ENCODE results near the gene THUMPD2.
"Not testable (repeated sequence)": the region's sequence is repeated elsewhere in the genome, so short reads cannot be mapped to it uniquely, and the experiment has no call there.

The THUMPD2 gene, protein sequence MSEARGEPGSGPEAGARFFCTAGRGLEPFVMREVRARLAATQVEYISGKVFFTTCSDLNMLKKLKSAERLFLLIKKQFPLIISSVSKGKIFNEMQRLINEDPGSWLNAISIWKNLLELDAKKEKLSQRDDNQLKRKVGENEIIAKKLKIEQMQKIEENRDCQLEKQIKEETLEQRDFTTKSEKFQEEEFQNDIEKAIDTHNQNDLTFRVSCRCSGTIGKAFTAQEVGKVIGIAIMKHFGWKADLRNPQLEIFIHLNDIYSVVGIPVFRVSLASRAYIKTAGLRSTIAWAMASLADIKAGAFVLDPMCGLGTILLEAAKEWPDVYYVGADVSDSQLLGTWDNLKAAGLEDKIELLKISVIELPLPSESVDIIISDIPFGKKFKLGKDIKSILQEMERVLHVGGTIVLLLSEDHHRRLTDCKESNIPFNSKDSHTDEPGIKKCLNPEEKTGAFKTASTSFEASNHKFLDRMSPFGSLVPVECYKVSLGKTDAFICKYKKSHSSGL

DNA sequence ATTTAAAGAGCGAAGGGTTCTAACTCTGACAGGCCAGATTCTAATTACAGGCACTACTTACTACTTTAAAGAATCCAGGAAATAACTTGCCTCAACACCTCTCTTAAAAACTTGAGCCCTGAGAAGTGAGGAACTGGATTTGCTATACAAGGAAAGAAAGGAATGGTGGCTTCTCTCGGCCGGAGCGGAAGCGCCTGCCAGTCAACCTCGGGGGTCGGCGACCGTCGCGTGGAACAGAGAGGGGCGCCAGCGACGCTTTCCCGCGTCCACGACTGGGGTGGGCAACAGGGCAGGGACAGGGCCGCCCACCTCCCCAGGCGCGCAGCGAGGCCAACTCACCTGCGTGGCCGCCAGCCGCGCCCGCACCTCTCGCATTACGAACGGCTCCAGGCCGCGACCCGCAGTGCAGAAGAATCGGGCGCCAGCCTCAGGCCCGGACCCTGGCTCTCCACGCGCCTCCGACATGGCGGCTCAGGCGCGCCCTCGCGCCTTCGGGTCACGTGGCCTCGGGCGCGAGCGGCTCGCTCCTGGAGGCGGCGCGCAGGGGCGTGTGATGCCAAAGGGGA is at the start of gene THUMPD2:
Gene THUMPD2, minus strand, starts transcription at position 484 of the 566 bp plus-strand sequence. Its CDS starts 19 bp downstream, at position 465.
- in situ Hi-C loops (cut with HindIII; ENCODE audit: low sequenced_read_pairs) = no loop called here

DNA sequence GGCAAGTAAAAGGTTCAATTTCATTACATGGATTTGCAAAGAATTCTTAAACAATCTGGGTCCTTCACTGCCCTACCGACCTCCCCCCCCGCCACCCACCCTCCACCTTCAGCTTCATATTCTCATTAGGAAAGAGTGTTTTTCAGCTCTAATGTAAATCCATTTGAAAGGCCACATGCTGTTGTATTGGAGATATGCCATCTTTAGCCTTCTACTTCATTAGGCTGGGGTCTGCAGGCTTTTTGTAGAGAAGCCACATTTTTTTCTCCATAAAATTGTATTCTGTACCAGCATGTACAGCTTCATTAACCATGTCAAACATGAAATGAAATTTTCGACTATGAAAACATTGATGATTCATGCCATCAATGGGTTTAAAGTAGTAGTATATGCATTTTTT is 42.8 kb upstream of the THUMPD2 start:
- in situ Hi-C loops (cut with HindIII; ENCODE audit: low sequenced_read_pairs) = no loop called here

DNA sequence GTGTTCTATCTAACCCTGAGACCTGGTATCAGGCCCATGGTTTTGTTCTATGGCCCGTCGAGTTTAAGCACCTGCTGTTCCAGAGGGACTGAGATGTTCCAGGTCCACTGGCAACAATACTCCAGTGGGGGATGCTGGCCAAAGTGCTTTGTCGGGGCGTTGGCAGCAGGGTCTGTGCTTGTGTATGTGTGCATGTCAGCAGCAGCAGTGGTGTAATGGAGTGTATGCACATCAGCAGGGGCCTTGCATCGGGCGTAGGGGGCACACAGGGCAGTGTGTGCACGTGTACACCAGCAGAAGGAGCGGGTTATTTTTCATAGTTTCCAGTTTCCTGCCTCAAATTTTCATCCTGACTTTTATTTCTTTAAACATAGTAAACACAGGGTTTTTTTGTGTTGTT is 37.8 kb upstream of the THUMPD2 start:
- in situ Hi-C loops (cut with HindIII; ENCODE audit: low sequenced_read_pairs) = no loop called here

DNA sequence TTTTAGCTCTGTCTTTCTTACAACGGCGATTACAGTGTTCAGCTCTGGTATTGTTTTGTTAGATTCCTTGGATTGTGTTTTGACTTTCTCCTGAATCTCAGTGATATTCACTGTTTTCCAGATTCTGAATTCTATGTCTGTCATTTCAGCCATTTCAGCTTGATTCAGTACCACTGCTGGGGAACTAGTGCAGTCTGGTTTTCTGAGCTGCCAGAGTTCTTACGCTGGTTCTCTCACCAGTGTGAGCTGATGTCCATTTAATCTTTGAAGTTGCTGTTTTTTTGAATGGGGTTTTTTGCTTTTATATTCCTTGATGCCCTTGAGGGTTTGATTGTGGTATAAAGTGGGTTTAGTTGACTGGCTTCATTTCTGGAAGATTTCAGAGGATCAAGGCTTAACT is 37.4 kb upstream of the THUMPD2 start:
- in situ Hi-C loops (cut with HindIII; ENCODE audit: low sequenced_read_pairs) = no loop called here

DNA sequence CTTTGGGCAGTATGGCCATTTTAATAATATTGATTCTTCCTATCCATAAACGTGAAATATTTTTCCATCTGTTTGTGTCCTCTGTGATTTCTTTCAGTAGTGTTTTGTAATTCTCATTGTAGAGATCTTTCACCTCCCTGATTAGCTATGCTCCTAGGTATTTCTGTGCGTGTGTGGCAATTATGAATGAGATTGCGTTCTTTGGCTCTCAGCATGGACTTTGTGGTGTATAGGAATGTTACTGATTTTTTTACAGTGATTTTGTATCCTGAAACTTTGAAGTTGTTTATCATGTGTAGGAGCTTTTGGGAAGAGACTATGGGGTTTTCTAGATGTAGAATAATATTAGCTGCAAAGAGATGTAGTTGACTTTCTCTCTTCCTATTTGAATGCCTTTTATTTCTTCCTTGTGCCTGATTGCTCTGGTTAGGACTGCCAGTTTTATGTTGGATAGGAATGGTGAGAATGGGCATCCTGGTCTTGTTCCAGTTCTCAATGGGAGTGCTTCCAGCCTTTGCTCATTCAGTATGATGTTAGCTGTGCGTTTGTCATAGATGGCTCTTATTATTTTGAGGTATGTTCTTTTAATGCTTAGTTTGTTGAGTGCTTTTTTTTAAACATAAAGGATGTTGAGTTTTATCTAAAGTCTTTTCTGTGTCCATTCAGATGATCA is 27.0 kb upstream of the THUMPD2 start:
- in situ Hi-C loops (cut with HindIII; ENCODE audit: low sequenced_read_pairs) = no loop called here

DNA sequence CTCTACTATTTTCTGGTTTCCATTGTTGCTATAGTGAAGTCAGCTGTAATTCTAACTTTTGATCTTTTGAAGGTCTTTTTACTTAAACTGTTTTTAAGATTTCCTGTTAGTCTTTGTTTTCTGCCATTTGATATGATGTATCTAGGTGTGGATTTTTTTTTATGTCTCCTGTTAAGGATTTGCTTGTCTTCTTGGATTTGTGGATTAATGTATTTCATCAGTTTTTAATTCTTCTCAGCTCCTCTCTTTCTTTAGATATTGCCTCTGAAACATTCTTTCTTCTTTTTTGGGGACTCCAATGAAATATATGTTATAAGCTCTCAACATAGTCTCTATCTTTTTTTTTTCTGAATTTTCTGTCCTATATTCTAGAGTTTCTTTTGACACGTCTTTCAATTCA is 24.8 kb upstream of the THUMPD2 start:
- in situ Hi-C loops (cut with HindIII; ENCODE audit: low sequenced_read_pairs) = no loop called here

DNA sequence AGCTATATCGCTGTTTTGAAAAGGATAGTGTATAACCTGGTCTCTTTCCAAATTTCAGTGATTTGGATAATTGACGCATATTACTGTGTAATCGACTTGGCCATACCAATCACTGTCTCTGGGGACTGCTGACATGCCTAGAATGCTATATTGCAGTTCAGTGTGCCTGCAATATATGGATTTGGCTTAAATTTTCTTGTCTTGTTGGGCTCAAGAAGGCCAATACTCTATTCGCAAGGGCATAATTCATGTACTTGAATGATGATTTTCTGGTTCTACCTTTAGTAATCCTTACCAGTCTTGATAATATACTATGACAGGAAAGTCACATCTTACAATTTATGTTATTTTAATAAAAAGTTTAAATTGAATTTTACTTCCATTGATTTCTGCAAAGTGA is 21.7 kb upstream of the THUMPD2 start:
- in situ Hi-C loops (cut with HindIII; ENCODE audit: low sequenced_read_pairs) = no loop called here

DNA sequence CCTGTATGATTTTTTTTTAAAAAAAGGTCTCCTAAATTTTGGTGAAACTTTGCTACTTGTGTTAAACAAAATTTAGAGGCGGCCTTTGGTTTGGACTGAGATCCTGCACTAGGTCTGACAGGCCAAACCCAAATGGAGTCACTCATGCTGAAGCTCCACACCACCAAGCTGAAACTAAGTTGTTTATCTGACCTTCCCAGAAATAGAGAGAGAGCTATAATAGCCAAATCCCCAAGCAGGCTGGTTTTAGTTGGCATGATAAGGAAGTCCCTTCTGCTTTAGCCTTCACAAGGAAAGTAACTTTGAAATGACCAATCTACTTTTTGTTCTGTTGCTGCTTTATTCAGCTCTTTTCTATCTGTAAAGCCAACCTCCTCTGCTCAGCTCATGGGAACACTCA is 17.1 kb upstream of the THUMPD2 start:
- in situ Hi-C loops (cut with HindIII; ENCODE audit: low sequenced_read_pairs) = no loop called here

DNA sequence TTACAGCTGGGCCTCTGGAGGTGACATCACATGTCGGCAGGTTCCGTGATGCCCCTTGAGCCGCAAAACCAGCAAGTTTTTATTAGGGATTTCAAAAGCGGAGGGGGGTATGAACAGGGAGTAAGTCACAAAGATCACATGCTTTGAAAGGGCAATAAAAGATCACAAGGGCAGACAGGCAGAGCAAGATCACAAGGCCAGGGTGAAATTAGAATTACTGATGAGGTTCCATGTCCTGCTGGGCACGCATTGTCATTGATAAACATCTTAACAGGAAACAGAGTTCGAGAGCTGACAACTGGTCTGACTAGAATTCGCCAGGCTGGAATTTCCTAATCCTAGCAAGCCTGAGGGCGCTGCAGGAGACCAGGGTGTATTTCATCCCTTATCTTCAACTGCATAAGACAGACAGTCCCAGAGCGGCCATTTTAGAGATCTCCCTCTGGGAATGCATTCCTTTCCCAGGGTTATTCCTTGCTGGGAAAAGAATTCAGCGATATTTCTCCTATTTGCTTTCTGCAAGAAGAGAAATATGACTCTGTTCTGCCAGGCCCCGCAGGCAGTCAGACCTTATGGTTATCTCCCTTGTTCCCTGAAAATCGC is 11.3 kb upstream of the THUMPD2 start:
- in situ Hi-C loops (cut with HindIII; ENCODE audit: low sequenced_read_pairs) = not testable (repeated sequence)

DNA sequence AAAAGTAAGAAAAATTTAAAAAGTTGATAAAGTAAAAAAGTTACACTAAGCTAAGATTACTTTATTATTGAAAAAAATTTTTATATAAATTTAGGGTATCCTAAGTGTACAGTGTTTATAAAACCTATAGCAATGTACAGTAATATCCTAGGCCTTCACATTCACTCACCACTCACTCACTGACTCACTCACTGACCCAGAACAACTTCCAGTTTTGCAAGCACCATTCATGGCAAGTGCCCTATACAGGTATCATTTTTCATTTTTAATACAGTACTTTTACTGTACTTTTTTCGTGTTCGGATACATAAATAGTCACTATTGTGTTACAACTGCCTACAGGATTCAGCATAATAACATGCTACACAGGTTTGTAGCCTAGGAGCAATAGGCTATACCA is 8.9 kb upstream of the THUMPD2 start:
- in situ Hi-C loops (cut with HindIII; ENCODE audit: low sequenced_read_pairs) = no loop called here

DNA sequence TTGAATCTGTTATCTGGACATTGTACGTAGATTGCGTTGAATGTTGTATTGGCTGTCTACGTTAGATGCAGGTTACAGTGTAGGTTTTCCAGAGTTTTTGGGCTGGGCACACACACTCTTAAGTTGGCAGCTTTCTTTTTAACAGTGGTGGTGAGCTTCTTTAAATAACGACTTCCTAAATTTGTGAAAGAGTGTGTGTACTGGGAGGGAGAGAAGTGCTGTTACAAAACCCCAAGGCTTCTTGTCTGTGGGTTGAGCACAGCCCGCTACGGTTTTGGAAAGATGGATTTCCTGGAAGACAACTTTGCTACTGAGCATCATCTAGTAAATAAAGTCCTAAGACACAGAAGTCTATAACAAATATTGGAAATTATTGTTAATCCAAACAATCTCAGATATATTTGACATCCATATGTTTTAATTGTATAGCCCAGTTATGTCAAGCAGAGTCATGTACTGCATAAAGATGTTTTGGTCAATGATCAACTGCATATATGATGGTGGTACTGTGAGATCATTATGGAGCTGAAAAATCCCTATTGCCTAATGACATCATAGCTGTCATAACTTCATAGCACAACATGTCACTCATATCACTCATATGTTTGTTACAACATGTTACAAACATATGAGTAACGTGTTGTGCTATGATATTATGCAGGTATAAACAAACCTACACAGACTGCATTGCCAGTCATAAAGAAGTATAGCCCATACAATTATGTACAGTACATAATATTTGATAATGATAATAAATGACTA is 7.9 kb upstream of the THUMPD2 start:
- in situ Hi-C loops (cut with HindIII; ENCODE audit: low sequenced_read_pairs) = no loop called here

DNA sequence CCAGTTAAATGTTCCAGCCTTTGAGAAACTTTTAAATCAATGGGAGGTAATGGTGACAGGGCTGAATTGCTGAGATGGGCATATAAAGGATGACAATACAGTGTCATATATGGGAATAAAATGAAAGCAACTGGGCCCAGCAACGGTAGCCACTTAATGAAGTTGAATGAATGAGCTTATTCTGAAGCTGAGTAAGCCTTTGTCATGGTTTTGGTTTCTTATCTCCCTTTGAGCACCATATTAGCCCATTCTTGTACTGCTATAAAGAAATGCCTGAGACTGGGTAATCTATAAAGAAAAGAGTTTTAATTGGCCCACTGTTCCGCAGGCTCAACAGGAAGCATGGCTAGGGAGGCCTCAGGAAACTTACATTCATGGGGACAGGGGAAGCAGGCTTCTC is 3.5 kb upstream of the THUMPD2 start:
- in situ Hi-C loops (cut with HindIII; ENCODE audit: low sequenced_read_pairs) = no loop called here

DNA sequence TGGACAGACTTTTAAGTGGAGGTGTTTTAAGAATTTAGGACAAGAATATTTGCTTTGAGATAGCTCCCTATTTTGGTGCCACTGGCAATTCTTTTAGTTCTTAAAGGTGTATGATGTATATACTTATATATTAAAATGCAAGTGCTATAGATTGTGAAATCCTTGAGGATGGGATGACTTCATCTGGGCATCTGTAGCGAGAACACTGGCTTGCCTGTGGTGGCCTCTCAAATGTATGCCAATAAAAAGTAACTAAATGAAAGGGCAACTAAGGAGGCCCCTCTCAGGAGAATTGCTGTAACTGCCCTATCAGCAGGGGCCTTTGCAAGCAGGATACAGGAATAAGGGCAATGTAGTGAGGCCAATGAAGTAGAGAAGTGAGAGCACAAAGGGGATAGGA is 2.6 kb upstream of the THUMPD2 start:
- in situ Hi-C loops (cut with HindIII; ENCODE audit: low sequenced_read_pairs) = no loop called here

DNA sequence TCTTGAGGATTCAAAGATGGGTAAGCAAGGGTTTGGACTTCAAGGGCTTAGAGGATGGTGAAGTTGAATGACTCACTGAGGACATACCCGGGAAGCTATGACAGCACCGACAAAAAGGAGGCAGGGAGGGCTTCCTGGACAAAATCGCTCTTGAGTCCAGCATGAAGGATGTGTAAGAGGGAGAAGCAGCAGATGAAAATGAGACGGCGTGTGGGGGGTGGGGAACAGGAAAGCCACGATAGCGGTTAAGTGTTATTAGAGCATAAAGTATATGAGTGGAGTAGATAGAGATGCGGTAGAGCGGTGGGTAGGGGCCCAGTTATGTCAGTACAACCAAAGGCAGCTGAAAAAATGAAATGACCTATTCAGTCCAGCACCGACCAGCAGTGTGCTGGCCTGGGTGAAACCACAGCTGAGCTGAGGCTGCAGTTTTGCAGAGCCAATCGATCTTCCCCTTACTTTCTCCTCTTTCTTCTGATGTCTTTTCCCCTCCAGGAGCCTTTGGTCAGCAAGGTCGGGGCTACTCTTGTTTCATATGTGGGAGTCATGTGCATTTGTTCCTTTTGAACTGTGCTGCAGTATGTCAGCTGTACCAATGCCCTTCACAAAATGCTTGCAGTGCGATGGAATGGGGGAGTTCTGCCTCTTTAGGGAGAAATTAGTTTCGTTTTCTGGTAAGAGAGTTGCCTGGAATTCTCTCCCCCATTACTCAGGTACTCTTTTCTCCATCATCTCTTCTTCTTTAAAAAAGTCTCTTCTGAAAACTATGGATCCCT is 2.0 kb upstream of the THUMPD2 start:
- in situ Hi-C loops (cut with HindIII; ENCODE audit: low sequenced_read_pairs) = no loop called here

DNA sequence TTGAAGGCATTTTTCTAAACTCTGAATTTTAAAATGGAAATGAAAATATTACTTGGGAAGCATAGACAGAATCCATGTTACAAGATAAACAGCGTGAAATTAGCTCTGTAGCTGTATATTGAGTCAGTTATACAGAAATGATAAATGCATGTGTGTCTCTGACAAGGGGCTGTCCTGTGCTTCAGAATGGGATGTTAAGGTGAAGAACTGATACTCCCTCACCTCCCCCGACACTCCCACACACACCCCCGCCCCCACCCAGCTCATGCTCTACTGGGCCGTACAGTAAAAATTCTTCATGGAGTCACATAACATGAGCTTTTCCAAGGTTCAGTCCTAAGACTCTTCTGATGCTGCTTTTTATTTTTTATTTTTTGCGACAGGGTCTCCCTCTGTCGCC is 869 bp upstream of the THUMPD2 start:
- in situ Hi-C loops (cut with HindIII; ENCODE audit: low sequenced_read_pairs) = no loop called here

DNA sequence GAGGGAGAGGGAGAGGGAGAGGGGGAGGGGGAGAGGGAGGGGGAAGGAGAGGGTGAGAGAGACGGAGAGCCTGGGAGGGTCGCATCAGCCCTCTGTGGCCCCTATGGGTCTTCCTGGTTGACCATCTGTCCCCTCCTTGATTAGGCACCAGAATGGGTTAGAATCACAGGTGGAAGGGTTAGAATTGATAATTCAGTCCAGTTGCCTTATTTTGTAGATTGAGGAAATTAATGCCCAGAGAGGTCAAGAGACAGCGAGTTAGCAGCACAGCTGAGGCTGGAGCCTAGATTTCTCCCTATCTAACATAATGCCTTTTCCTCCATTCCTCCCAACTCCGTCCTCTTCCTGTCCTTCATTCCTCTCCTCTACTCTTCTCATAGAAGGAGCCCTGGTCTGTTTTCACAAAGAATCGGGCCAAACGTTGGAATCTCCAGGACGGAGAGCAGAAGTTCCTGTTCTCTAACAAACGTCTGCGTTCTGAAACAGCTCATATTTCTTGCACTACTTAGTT is 338 bp upstream of the THUMPD2 start:
- in situ Hi-C loops (cut with HindIII; ENCODE audit: low sequenced_read_pairs) = no loop called here

DNA sequence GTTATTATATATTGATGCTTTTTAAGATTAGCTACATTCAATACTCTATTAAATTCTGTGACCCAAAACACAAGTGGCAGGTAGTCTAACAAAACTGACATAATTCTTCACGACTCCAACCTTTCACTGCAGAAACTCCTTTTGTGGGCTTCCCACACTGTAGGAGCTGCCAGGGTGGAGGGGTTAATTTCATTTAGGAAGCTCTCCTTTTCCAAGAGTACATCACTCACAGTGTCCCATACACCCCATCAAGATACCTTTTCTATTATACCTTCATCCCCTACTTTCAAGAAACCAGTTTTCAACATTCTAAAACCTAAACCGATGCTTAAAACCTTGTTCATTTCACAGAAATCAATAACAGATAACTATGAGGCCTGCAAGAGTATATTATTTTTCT is 825 bp downstream of the THUMPD2 start:
- in situ Hi-C loops (cut with HindIII; ENCODE audit: low sequenced_read_pairs) = no loop called here

DNA sequence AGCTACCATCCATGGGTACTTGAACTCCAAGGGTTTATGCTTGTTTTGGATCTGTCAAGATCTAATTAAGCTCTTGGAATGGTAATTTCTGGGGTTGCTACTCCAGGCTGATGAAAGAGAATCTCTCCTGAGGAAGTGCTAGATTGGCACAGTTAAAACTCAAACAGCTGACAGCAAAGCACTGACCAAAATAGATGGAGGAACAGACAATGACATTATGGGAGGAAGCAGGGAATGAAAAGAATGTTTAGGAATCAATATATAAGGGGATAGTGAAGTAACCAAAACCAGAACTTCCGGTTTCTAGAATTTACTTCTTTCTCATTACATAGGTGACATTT is 6.3 kb downstream of the THUMPD2 start:
- in situ Hi-C loops (cut with HindIII; ENCODE audit: low sequenced_read_pairs) = no loop called here

DNA sequence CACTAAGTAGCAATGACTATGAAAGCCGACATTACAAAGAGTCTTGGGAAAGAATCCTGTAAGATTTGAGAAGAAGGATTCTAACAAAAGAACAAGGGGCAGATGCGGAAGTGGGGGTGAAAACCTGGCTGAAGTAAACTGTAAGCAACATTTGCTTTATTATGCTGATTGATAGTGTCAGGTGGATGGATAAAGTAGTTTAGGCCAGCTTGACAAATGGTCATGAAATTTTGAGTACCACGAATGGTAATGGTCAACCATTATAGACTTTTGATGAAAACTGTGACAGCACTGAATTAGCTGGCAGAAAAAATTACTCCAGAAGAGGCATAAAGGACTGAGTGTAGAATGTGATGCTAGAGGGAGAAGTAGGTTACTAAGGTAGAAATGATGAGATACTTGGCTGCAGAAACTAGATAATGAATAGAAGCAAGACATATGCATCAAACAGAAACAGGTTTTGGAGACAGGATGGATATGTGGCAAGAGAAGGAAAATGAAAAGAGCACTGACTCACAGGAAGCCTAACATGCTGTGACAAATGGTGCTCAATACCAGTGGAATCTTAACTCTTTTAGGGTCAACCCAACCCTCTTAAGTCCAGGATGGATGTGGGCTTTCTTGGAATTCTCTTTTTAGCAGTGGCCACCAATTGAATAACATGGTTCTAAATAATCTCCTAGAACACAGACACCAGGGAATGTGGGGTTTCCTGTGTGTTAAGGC is 6.8 kb downstream of the THUMPD2 start:
- in situ Hi-C loops (cut with HindIII; ENCODE audit: low sequenced_read_pairs) = no loop called here
